GM12878 (cell line): ENCODE results near the gene ZNF582. TPM values are rescaled to one million over a fixed set of nuclear protein-coding genes. Genes with fewer than 3 reads are reported as not detected.

Experiments
- NFIC ChIP-seq: IDR thresholded peaks from 2 replicates; pipeline ENCODE4 v1.6.1; 2012; ENCODE audit warnings: low read depth, mild to moderate bottlenecking, inconsistent platforms, low read length, moderate library complexity
- RAD21 ChIP-seq: IDR thresholded peaks from 2 replicates; pipeline ENCODE4 v1.6.1; 2011; ENCODE audit warnings: mild to moderate bottlenecking, low read depth, low read length, moderate library complexity; ENCODE audit not compliant: insufficient read depth
- SMC3 ChIP-seq: IDR thresholded peaks from 2 replicates; pipeline ENCODE4 v1.6.1; 2011; ENCODE audit warnings: low read length, improper control_type of control experiment, borderline replicate concordance
- ZNF592 ChIP-seq: fragments of 450-650 bp; IDR thresholded peaks from 2 replicates; pipeline ENCODE4 v1.6.1; 2017; ENCODE audit warnings: mild to moderate bottlenecking, moderate library complexity
- polyA plus RNA-seq, 11 experiments: library from polyadenylated mRNA; depleted of rRNA in 4 of 11; unstranded in 6 of 11; stranded (reverse) in 5 of 11; fragments of >200 nt; fragmentation: Nextera tagmentation in 4 of 11; fragmentation: Illumina TruSeq in 1 of 11; extraction: Ambion mirVana in 4 of 11; extraction: Trizol in 1 of 11; gene quantifications; 1 replicate in 1 of 11; 2 replicates in 10 of 11; pipeline versions ENCODE4 v1.2.1 to v1.2.3, GENCODE V29; 2011 to 2016; ENCODE audit warnings: inconsistent platforms in 2 of 11, missing spikeins in 2 of 11, low read depth in 1 of 11
- total RNA-seq, 4 experiments: library from RNA; depleted of rRNA in 3 of 4; stranded (reverse); fragments of >200 nt in 3 of 4; fragmentation: Illumina TruSeq in 1 of 4; extraction: Trizol in 1 of 4; gene quantifications; 2 replicates each; pipeline versions ENCODE4 v1.2.1 to v1.2.3, GENCODE V29; 2013 to 2021

ZNF582 gene
- total and polyA plus RNA-seq, 10 of the 15 experiments (the other 5 are each of a cell fraction or from before 2014, with no cell fraction given): 0.37 to 1.4 (median 0.85) TPM; not detected in 1

DNA sequence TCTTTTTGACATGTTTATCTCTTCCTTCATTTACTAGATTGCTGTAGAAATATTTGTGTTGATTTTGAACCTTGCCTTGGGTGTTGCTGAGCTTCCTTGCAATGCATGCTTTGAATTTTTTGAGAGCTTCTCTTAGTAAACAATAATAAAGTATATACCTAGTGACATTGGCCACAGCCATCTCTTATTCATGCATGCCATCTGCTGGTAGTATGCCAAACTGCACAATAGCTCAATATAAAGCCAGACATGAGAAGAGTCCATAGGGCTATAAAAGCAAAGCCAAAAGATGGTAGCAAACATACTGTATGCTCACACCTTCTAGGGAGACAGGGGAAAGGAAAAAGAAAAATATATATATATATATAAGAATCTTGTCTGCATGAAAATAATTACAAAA lies 59.8 kb downstream of the ZNF582 start (continued):
- TF ChIP-seq ZNF592 (0 out of 2 replicates have a peak, but pooled peaks have one; percentile 23), SMC3 (peak; percentile 81), RAD21 (peak; percentile 94), NFIC (no peak)

Other genes starting within 250 kb of the ZNF582 start
Only the 7 nearest of the 12 such genes appear.
- not detected in 2 replicates for gene EDDM13, start 120.8 kb downstream of the ZNF582 start, total RNA-seq (2014; rRNA removed)
- gene EDDM13, start 120.8 kb downstream of the ZNF582 start, total RNA-seq (2014; rRNA removed; fragmentation: Illumina TruSeq; extraction: Trizol): not detected in 2 replicates
- gene EDDM13, start 120.8 kb downstream of the ZNF582 start, total RNA-seq (2021): not detected in 2 replicates
- 0.15 TPM in 1 of 2 replicates, not detected in the other for gene EDDM13, start 120.8 kb downstream of the ZNF582 start, polyA plus RNA-seq (2011; rRNA removed)
- gene EDDM13, start 120.8 kb downstream of the ZNF582 start, polyA plus RNA-seq (2014; fragmentation: Illumina TruSeq; extraction: Trizol): not detected in 2 replicates
- gene EDDM13, start 120.8 kb downstream of the ZNF582 start, polyA plus RNA-seq (2014; fragmentation: Nextera tagmentation; extraction: Ambion mirVana): under 1 TPM in 1 of 2 experiments, not detected in 1; 0.37 TPM
- not detected in 2 replicates for gene EDDM13, start 120.8 kb downstream of the ZNF582 start, polyA plus RNA-seq (2014; rRNA removed)
- gene EDDM13, start 120.8 kb downstream of the ZNF582 start, polyA plus RNA-seq (2016; fragmentation: Nextera tagmentation; extraction: Ambion mirVana): not detected
- gene ZSCAN5A, start 78.7 kb downstream of the ZNF582 start, total RNA-seq (2014; rRNA removed): 7.1 and 7.3 TPM in 2 replicates
- gene ZSCAN5A, start 78.7 kb downstream of the ZNF582 start, total RNA-seq (2014; rRNA removed; fragmentation: Illumina TruSeq; extraction: Trizol): 6.1 and 8.7 TPM in 2 replicates
- gene ZSCAN5A, start 78.7 kb downstream of the ZNF582 start, total RNA-seq (2021): 7.9 and 10.7 TPM in 2 replicates
- gene ZSCAN5A, start 78.7 kb downstream of the ZNF582 start, polyA plus RNA-seq (2011; rRNA removed): 9.0 and 12.0 TPM in 2 replicates
- gene ZSCAN5A, start 78.7 kb downstream of the ZNF582 start, polyA plus RNA-seq (2014; fragmentation: Illumina TruSeq; extraction: Trizol): 4.8 and 11.8 TPM in 2 replicates
- gene ZSCAN5A, start 78.7 kb downstream of the ZNF582 start, polyA plus RNA-seq (2014; fragmentation: Nextera tagmentation; extraction: Ambion mirVana): 1 to 10 TPM; 5.5 to 6.6 TPM
- gene ZSCAN5A, start 78.7 kb downstream of the ZNF582 start, polyA plus RNA-seq (2014; rRNA removed): 7.9 and 8.8 TPM in 2 replicates
- 10 to 100 TPM in 1 of 2 experiments, 1 to 10 TPM in 1; 9.5 to 11.8 TPM for gene ZSCAN5A, start 78.7 kb downstream of the ZNF582 start, polyA plus RNA-seq (2016; fragmentation: Nextera tagmentation; extraction: Ambion mirVana)
- gene ZNF583, start 10.8 kb upstream of the ZNF582 start, total RNA-seq (2014; rRNA removed): 1.0 and 1.2 TPM in 2 replicates
- gene ZNF583, start 10.8 kb upstream of the ZNF582 start, total RNA-seq (2014; rRNA removed; fragmentation: Illumina TruSeq; extraction: Trizol): 2.4 and 3.1 TPM in 2 replicates
- 1.6 and 1.8 TPM in 2 replicates for gene ZNF583, start 10.8 kb upstream of the ZNF582 start, total RNA-seq (2021)
- gene ZNF583, start 10.8 kb upstream of the ZNF582 start, polyA plus RNA-seq (2011; rRNA removed): 1.4 and 2.5 TPM in 2 replicates
- gene ZNF583, start 10.8 kb upstream of the ZNF582 start, polyA plus RNA-seq (2014; fragmentation: Illumina TruSeq; extraction: Trizol): 1.4 and 2.0 TPM in 2 replicates
- under 1 TPM; 0.40 to 0.60 TPM for gene ZNF583, start 10.8 kb upstream of the ZNF582 start, polyA plus RNA-seq (2014; fragmentation: Nextera tagmentation; extraction: Ambion mirVana)
- 0.54 and 1.3 TPM in 2 replicates for gene ZNF583, start 10.8 kb upstream of the ZNF582 start, polyA plus RNA-seq (2014; rRNA removed)
- 1 to 10 TPM; 2.2 to 2.7 TPM for gene ZNF583, start 10.8 kb upstream of the ZNF582 start, polyA plus RNA-seq (2016; fragmentation: Nextera tagmentation; extraction: Ambion mirVana)
- gene ZNF667, start 83.8 kb upstream of the ZNF582 start, total RNA-seq (2014; rRNA removed): not detected in 2 replicates
- gene ZNF667, start 83.8 kb upstream of the ZNF582 start, total RNA-seq (2014; rRNA removed; fragmentation: Illumina TruSeq; extraction: Trizol): not detected in 2 replicates
- gene ZNF667, start 83.8 kb upstream of the ZNF582 start, total RNA-seq (2021): not detected in 2 replicates
- not detected in 2 replicates for gene ZNF667, start 83.8 kb upstream of the ZNF582 start, polyA plus RNA-seq (2011; rRNA removed)
- gene ZNF667, start 83.8 kb upstream of the ZNF582 start, polyA plus RNA-seq (2014; fragmentation: Illumina TruSeq; extraction: Trizol): not detected in 2 replicates
- gene ZNF667, start 83.8 kb upstream of the ZNF582 start, polyA plus RNA-seq (2014; fragmentation: Nextera tagmentation; extraction: Ambion mirVana): not detected
- gene ZNF667, start 83.8 kb upstream of the ZNF582 start, polyA plus RNA-seq (2014; rRNA removed): not detected in 2 replicates
- under 1 TPM in 1 of 2 experiments, not detected in 1; 0.10 TPM for gene ZNF667, start 83.8 kb upstream of the ZNF582 start, polyA plus RNA-seq (2016; fragmentation: Nextera tagmentation; extraction: Ambion mirVana)
- not detected in 2 replicates for gene ZNF471, start 114.3 kb upstream of the ZNF582 start, total RNA-seq (2014; rRNA removed)
- not detected in 2 replicates for gene ZNF471, start 114.3 kb upstream of the ZNF582 start, total RNA-seq (2014; rRNA removed; fragmentation: Illumina TruSeq; extraction: Trizol)
- gene ZNF471, start 114.3 kb upstream of the ZNF582 start, total RNA-seq (2021): 0.03 TPM in 1 of 2 replicates, not detected in the other
- not detected in 2 replicates for gene ZNF471, start 114.3 kb upstream of the ZNF582 start, polyA plus RNA-seq (2011; rRNA removed)
- not detected in 2 replicates for gene ZNF471, start 114.3 kb upstream of the ZNF582 start, polyA plus RNA-seq (2014; fragmentation: Illumina TruSeq; extraction: Trizol)
- gene ZNF471, start 114.3 kb upstream of the ZNF582 start, polyA plus RNA-seq (2014; fragmentation: Nextera tagmentation; extraction: Ambion mirVana): not detected
- not detected in 2 replicates for gene ZNF471, start 114.3 kb upstream of the ZNF582 start, polyA plus RNA-seq (2014; rRNA removed)
- gene ZNF471, start 114.3 kb upstream of the ZNF582 start, polyA plus RNA-seq (2016; fragmentation: Nextera tagmentation; extraction: Ambion mirVana): not detected
- gene ZFP28, start 145.4 kb upstream of the ZNF582 start, total RNA-seq (2014; rRNA removed): 0.06 TPM in 1 of 2 replicates, not detected in the other
- gene ZFP28, start 145.4 kb upstream of the ZNF582 start, total RNA-seq (2014; rRNA removed; fragmentation: Illumina TruSeq; extraction: Trizol): 0.04 and 0.05 TPM in 2 replicates
- 0.05 TPM in 2 replicates for gene ZFP28, start 145.4 kb upstream of the ZNF582 start, total RNA-seq (2021)
- gene ZFP28, start 145.4 kb upstream of the ZNF582 start, polyA plus RNA-seq (2011; rRNA removed): 0.11 and 0.16 TPM in 2 replicates
- 0.13 and 0.14 TPM in 2 replicates for gene ZFP28, start 145.4 kb upstream of the ZNF582 start, polyA plus RNA-seq (2014; fragmentation: Illumina TruSeq; extraction: Trizol)
- gene ZFP28, start 145.4 kb upstream of the ZNF582 start, polyA plus RNA-seq (2014; fragmentation: Nextera tagmentation; extraction: Ambion mirVana): under 1 TPM; 0.03 to 0.07 TPM
- 0.01 and 0.48 TPM in 2 replicates for gene ZFP28, start 145.4 kb upstream of the ZNF582 start, polyA plus RNA-seq (2014; rRNA removed)
- not detected for gene ZFP28, start 145.4 kb upstream of the ZNF582 start, polyA plus RNA-seq (2016; fragmentation: Nextera tagmentation; extraction: Ambion mirVana)
- gene ZNF470, start 173.9 kb upstream of the ZNF582 start, total RNA-seq (2014; rRNA removed): 0.34 and 1.2 TPM in 2 replicates
- 0.55 and 0.63 TPM in 2 replicates for gene ZNF470, start 173.9 kb upstream of the ZNF582 start, total RNA-seq (2014; rRNA removed; fragmentation: Illumina TruSeq; extraction: Trizol)
- gene ZNF470, start 173.9 kb upstream of the ZNF582 start, total RNA-seq (2021): 0.74 and 0.77 TPM in 2 replicates
- gene ZNF470, start 173.9 kb upstream of the ZNF582 start, polyA plus RNA-seq (2011; rRNA removed): 0.16 and 0.18 TPM in 2 replicates
- gene ZNF470, start 173.9 kb upstream of the ZNF582 start, polyA plus RNA-seq (2014; fragmentation: Illumina TruSeq; extraction: Trizol): 0.54 and 0.95 TPM in 2 replicates
- gene ZNF470, start 173.9 kb upstream of the ZNF582 start, polyA plus RNA-seq (2014; fragmentation: Nextera tagmentation; extraction: Ambion mirVana): under 1 TPM; 0.16 to 0.27 TPM
- 0.44 and 1.4 TPM in 2 replicates for gene ZNF470, start 173.9 kb upstream of the ZNF582 start, polyA plus RNA-seq (2014; rRNA removed)
- gene ZNF470, start 173.9 kb upstream of the ZNF582 start, polyA plus RNA-seq (2016; fragmentation: Nextera tagmentation; extraction: Ambion mirVana): under 1 TPM; 0.57 to 0.58 TPM